ENCODE measurements around the gene BSPRY.
A peak's percentile ranks its signal among the peaks of the same experiment; 100 is the strongest.

The BSPRY gene

DNA sequence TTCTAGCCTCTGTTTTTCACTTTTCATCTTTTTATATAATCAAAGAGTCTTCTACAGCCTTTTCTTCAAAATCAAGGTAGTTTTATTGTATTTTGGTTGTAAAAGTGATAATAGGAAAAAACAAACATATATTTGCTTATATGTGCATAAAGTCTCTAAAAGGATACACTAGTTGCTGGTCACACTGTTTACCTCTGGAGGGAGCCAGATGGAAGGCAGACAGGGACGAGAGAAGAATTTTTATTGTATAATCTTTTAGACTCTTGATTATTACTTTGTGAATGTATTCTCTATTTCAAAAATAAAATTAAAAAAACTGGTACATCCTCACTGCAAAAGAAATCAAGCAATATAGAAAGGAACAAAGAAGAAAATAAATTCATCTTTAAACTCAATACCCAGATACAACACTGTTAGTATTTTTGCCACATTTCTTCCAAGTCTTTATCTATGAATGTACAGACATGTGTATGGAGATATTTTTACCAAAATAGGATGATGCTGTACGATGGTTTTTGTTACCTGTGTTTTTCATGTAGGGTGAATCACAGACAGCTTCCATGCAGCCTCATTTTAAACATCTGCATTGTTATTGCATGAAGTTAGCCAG, 40.0 kb upstream of the BSPRY start:
- Histone ChIP-seq H3K4me3 (ENCODE audit: low read depth in 1 of 2, low read length in 2 of 2) (no peak overlapping the region), H3K27me3 (ENCODE audit: insufficient read depth, low read length, poor library complexity) (no peaks in the 10 kb centered on the region), H3K9ac (ENCODE audit: low read depth, low read length) (no peak overlapping the region), H4K20me1 (ENCODE audit: insufficient read depth, low read length) (no peaks in the 10 kb centered on the region), H2AFZ (ENCODE audit: low read depth, low read length) (no peak overlapping the region), H3K4me1 (ENCODE audit: insufficient read depth, low read length) (no peaks in the 10 kb centered on the region), H3K4me2 (ENCODE audit: insufficient read depth, low read length) (no peak overlapping the region), H3K27ac (ENCODE audit: low read length) (no peak overlapping the region), H3K9me3 (ENCODE audit: insufficient read depth, low read length, severe bottlenecking) (no peaks in the 10 kb centered on the region), H3K79me2 (ENCODE audit: insufficient read depth, low read length) (no peaks in the 10 kb centered on the region), H3K36me3 (ENCODE audit: insufficient read depth, low read length) (no peaks in the 10 kb centered on the region)
- no peak for TF ChIP-seq EZH2 (IDR thresholded peaks at IDR 0.05; ENCODE audit: borderline replicate concordance, low read depth, low read length, severe bottlenecking)
- TF ChIP-seq, protein P1, sequence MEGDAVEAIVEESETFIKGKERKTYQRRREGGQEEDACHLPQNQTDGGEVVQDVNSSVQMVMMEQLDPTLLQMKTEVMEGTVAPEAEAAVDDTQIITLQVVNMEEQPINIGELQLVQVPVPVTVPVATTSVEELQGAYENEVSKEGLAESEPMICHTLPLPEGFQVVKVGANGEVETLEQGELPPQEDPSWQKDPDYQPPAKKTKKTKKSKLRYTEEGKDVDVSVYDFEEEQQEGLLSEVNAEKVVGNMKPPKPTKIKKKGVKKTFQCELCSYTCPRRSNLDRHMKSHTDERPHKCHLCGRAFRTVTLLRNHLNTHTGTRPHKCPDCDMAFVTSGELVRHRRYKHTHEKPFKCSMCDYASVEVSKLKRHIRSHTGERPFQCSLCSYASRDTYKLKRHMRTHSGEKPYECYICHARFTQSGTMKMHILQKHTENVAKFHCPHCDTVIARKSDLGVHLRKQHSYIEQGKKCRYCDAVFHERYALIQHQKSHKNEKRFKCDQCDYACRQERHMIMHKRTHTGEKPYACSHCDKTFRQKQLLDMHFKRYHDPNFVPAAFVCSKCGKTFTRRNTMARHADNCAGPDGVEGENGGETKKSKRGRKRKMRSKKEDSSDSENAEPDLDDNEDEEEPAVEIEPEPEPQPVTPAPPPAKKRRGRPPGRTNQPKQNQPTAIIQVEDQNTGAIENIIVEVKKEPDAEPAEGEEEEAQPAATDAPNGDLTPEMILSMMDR (IDR thresholded peaks at IDR 0.05; ENCODE audit: borderline replicate concordance, extremely low read depth, low read length, poor library complexity, severe bottlenecking), result peak; percentile 70
- ATAC-seq (ENCODE audit: insufficient read depth, low read depth), result peak; percentile 58; the same call in 2 of the 3 replicates
- peak; percentile 19 for DNase-seq

DNA sequence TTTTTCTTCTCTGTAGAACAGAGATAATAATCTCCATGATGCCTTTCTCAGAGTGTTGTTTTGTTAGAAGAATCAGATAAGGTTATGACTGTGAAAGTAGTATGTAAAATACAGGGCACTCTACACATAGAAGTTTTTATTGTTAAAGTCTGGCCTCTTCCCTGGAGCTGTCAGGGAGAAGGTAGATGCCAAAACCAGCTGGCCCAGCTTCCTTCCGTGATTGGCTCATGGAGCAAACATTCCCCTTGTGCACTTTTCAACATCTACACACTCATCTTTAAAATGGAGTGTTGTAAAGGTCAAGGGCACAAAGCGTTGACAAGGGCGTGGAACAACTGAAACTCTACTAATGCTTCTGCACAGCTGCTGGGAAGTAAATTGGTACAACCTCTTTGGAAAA, 38.8 kb upstream of the BSPRY start:
- Histone ChIP-seq H3K4me1 (ENCODE audit: insufficient read depth, low read length) (no peaks in the 10 kb centered on the region), H3K36me3 (ENCODE audit: insufficient read depth, low read length) (no peaks in the 10 kb centered on the region), H3K9ac (ENCODE audit: low read depth, low read length) (no peak overlapping the region), H3K79me2 (ENCODE audit: insufficient read depth, low read length) (no peaks in the 10 kb centered on the region), H2AFZ (ENCODE audit: low read depth, low read length) (no peak overlapping the region), H3K4me2 (ENCODE audit: insufficient read depth, low read length) (no peak overlapping the region), H3K27ac (ENCODE audit: low read length) (no peak overlapping the region), H3K27me3 (ENCODE audit: insufficient read depth, low read length, poor library complexity) (no peaks in the 10 kb centered on the region), H3K4me3 (ENCODE audit: low read depth in 1 of 2, low read length in 2 of 2) (no peak overlapping the region), H3K9me3 (ENCODE audit: insufficient read depth, low read length, severe bottlenecking) (no peaks in the 10 kb centered on the region), H4K20me1 (ENCODE audit: insufficient read depth, low read length) (no peaks in the 10 kb centered on the region)
- TF ChIP-seq, protein P1 (IDR thresholded peaks at IDR 0.05; ENCODE audit: borderline replicate concordance, extremely low read depth, low read length, poor library complexity, severe bottlenecking), result no peak
- TF ChIP-seq EZH2 (IDR thresholded peaks at IDR 0.05; ENCODE audit: borderline replicate concordance, low read depth, low read length, severe bottlenecking), result no peak
- DNase-seq (no peak), ATAC-seq (ENCODE audit: insufficient read depth, low read depth) (no peak)

GRCh38 chr9:113311961-113312360, 37.4 kb upstream of the BSPRY start:
- Histone ChIP-seq H3K27ac (ENCODE audit: low read length) (no peak overlapping the region), H3K36me3 (ENCODE audit: insufficient read depth, low read length) (no peaks in the 10 kb centered on the region), H3K9ac (ENCODE audit: low read depth, low read length) (no peak overlapping the region), H3K79me2 (ENCODE audit: insufficient read depth, low read length) (no peaks in the 10 kb centered on the region), H3K4me2 (ENCODE audit: insufficient read depth, low read length) (no peak overlapping the region), H2AFZ (ENCODE audit: low read depth, low read length) (no peak overlapping the region), H3K27me3 (ENCODE audit: insufficient read depth, low read length, poor library complexity) (no peaks in the 10 kb centered on the region), H3K9me3 (ENCODE audit: insufficient read depth, low read length, severe bottlenecking) (no peaks in the 10 kb centered on the region), H3K4me3 (ENCODE audit: low read depth in 1 of 2, low read length in 2 of 2) (no peak overlapping the region), H4K20me1 (ENCODE audit: insufficient read depth, low read length) (no peaks in the 10 kb centered on the region), H3K4me1 (ENCODE audit: insufficient read depth, low read length) (no peaks in the 10 kb centered on the region)
- DNase-seq (no peak), ATAC-seq (ENCODE audit: insufficient read depth, low read depth) (no peak)
- TF ChIP-seq, protein P1 (IDR thresholded peaks at IDR 0.05; ENCODE audit: borderline replicate concordance, extremely low read depth, low read length, poor library complexity, severe bottlenecking), result no peak
- TF ChIP-seq EZH2 (IDR thresholded peaks at IDR 0.05; ENCODE audit: borderline replicate concordance, low read depth, low read length, severe bottlenecking), result no peak

Data from DND-41 (cell line).